Adrenal gland (tissue), 5 donors: ENCODE measurements around the gene OLIG1.

Experiments
- CTCF ChIP-seq, 6 experiments: fragments of 450-650 bp in 4 of 6; fragments of 200-600 bp in 2 of 6; sonication (generic) in 1 of 6; IDR thresholded peaks; 1 replicate in 5 of 6; 2 replicates in 1 of 6; pipeline versions ENCODE4 v1.5.1 to v1.8.0; 2016 to 2021; ENCODE audit warnings: antibody characterized with exemption in 6 of 6, mild to moderate bottlenecking in 2 of 6, moderate library complexity in 1 of 6
- POLR2A ChIP-seq, 2 donors: fragments of 450-650 bp; IDR thresholded peaks; one replicate each; pipeline ENCODE4 v1.6.1; 2017; ENCODE audit warnings: antibody characterized with exemption in 2 of 2, mild to moderate bottlenecking in 2 of 2, moderate library complexity in 1 of 2
- donor health status: DM: no; HTN: no; CAD: no.

DNA sequence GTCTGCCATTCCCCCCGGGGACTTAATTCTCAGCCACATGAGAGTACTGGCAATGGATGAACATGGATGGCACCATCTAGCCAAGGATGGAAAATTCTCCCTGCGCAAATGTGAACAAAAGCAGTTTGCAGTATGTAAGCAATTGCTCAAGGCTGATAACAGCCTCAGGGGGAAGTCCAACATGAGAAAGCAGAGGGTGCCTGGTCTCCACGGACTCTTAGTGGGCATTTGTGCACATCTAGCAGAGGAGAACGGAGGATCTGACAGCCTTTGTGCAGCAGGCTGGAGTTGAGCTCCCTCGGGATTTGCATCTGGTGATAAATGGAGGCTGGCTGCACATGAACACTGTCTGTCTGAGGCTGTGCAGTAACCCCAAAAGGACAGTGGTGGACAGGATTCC, 13.9 kb upstream of the OLIG1 start:
- TF ChIP-seq POLR2A (IDR thresholded peaks at IDR 0.05), result no peak
- TF ChIP-seq CTCF (IDR thresholded peaks at IDR 0.05), result no peak
